Activated CD4-positive, alpha-beta memory T cell treated with anti-CD3 and anti-CD28 coated beads for 36 hours (primary cell): ENCODE measurements around the gene DAB2. TPM values are rescaled to one million over a fixed set of nuclear protein-coding genes. Genes with fewer than 3 reads are reported as not detected.

Source experiments
- CTCF ChIA-PET: fragments of 350-600 bp; sonication (Branson Sonifier 250); formaldehyde crosslinking; loops from one replicate; lab custom pipeline; 2021; ENCODE audit warnings: antibody characterized with exemption, inconsistent platforms; lab: Charles Lee
- POLR2A ChIA-PET: fragments of 350-600 bp; sonication (Branson Sonifier 250); formaldehyde crosslinking; loops from one replicate; lab custom pipeline; 2021; ENCODE audit warnings: antibody characterized with exemption; lab: Charles Lee
- DNase-seq: peaks from one replicate; pipeline ENCODE4 v3.0.0-alpha.2; 2020
- H3K27ac Mint-ChIP-seq: one replicate; pipeline ENCODE4 v1.8.0; 2021; ENCODE audit warnings: mixed read lengths
- H3K27me3 Mint-ChIP-seq: one replicate; pipeline ENCODE4 v1.8.0; 2021; ENCODE audit warnings: mixed read lengths
- H3K36me3 Mint-ChIP-seq: one replicate; pipeline ENCODE4 v1.8.0; 2021; ENCODE audit warnings: mixed read lengths
- H3K4me1 Mint-ChIP-seq: one replicate; pipeline ENCODE4 v1.8.0; 2021; ENCODE audit warnings: low read depth, mixed read lengths
- H3K4me3 Mint-ChIP-seq: one replicate; pipeline ENCODE4 v1.8.0; 2021; ENCODE audit warnings: mild to moderate bottlenecking, mixed read lengths
- H3K9me3 Mint-ChIP-seq: one replicate; pipeline ENCODE4 v1.8.0; 2021; ENCODE audit warnings: mixed read lengths
- intact Hi-C: fragments of 100-400 bp; cut with micrococcal nuclease; formaldehyde crosslinking; loops from one replicate; pipeline ENCODE4 v1.15.1; 2023
- total RNA-seq, 2 experiments: library from RNA; stranded (reverse); gene quantifications; one replicate each; pipeline ENCODE4 v1.2.3, GENCODE V29; 2021

Gene DAB2
- total RNA-seq = not detected

GRCh38 chr5:39424736-39425637 is at the start of gene DAB2:
Gene DAB2, minus strand, starts transcription at chr5:39424980. Its CDS starts 30,660 bp downstream, at chr5:39394320.
- DNase-seq = peak; percentile 50
- H3K4me3 Mint-ChIP-seq = peak within 1 kb of the TSS; percentile 72
- peaks cover 35% of the 10 kb centered on the region for H3K27me3 Mint-ChIP-seq
- H3K9me3 Mint-ChIP-seq = no peaks in the 10 kb centered on the region
- ChIA-PET CTCF (interaction anchor here (0.6 to 1.5 kb wide), 5 partner anchors 10 to 344 kb away, joined by 3 to 15 read pairs (median 3); no protein-coding TSS in a partner anchor), POLR2A (no interaction called here)
- H3K36me3 Mint-ChIP-seq = no peaks in the 10 kb centered on the region
- no peak within 1 kb of the TSS for H3K27ac Mint-ChIP-seq
- peaks cover 4% of the 10 kb centered on the region for H3K4me1 Mint-ChIP-seq
- intact Hi-C loops = no loop called here

- Mint-ChIP-seq H3K4me3 (no peak overlapping the region), H3K27me3 (peaks cover 7% of the 10 kb centered on the region), H3K4me1 (peaks cover 2% of the 10 kb centered on the region), H3K27ac (no peak overlapping the region), H3K9me3 (no peaks in the 10 kb centered on the region), H3K36me3 (no peaks in the 10 kb centered on the region)
- intact Hi-C loops = no loop called here
- POLR2A ChIA-PET = no interaction called here
- CTCF ChIA-PET = no interaction called here
- no peak for DNase-seq
These were observed 48.5 kb upstream of the DAB2 start for GRCh38 chr5:39473156-39473775.

GRCh38 chr5:39471836-39472508 is 47.2 kb upstream of the DAB2 start:
- peaks cover 2% of the 10 kb centered on the region for H3K4me1 Mint-ChIP-seq
- no peak for DNase-seq
- peaks cover 7% of the 10 kb centered on the region for H3K27me3 Mint-ChIP-seq
- ChIA-PET CTCF (no interaction called here), POLR2A (no interaction called here)
- intact Hi-C loops = no loop called here
- no peak overlapping the region for H3K27ac Mint-ChIP-seq
- H3K36me3 Mint-ChIP-seq = no peaks in the 10 kb centered on the region
- H3K9me3 Mint-ChIP-seq = no peaks in the 10 kb centered on the region
- H3K4me3 Mint-ChIP-seq = no peak overlapping the region

- H3K4me3 Mint-ChIP-seq = no peak overlapping the region
- POLR2A ChIA-PET = no interaction called here
- intact Hi-C loops = no loop called here
- CTCF ChIA-PET = no interaction called here
- no peaks in the 10 kb centered on the region for H3K9me3 Mint-ChIP-seq
- no peaks in the 10 kb centered on the region for H3K36me3 Mint-ChIP-seq
- H3K27me3 Mint-ChIP-seq = peaks cover 7% of the 10 kb centered on the region
- no peak overlapping the region for H3K27ac Mint-ChIP-seq
- peaks cover 2% of the 10 kb centered on the region for H3K4me1 Mint-ChIP-seq
- DNase-seq = no peak
These were observed 46.0 kb upstream of the DAB2 start for GRCh38 chr5:39470811-39471210.

- H3K9me3 Mint-ChIP-seq = no peaks in the 10 kb centered on the region
- no peaks in the 10 kb centered on the region for H3K36me3 Mint-ChIP-seq
- H3K4me3 Mint-ChIP-seq = no peak overlapping the region
- H3K27ac Mint-ChIP-seq = no peak overlapping the region
- H3K4me1 Mint-ChIP-seq = peaks cover 2% of the 10 kb centered on the region
- DNase-seq = no peak
- intact Hi-C loops = no loop called here
- ChIA-PET CTCF (no interaction called here), POLR2A (no interaction called here)
- H3K27me3 Mint-ChIP-seq = peaks cover 5% of the 10 kb centered on the region
These were observed 45.1 kb upstream of the DAB2 start for GRCh38 chr5:39469777-39470415.

GRCh38 chr5:39469176-39469575 is 44.4 kb upstream of the DAB2 start:
- ChIA-PET POLR2A (no interaction called here), CTCF (no interaction called here)
- Mint-ChIP-seq H3K4me1 (peaks cover 2% of the 10 kb centered on the region), H3K27ac (no peak overlapping the region), H3K9me3 (no peaks in the 10 kb centered on the region), H3K36me3 (no peaks in the 10 kb centered on the region), H3K27me3 (no peaks in the 10 kb centered on the region), H3K4me3 (no peak overlapping the region)
- no peak for DNase-seq
- intact Hi-C loops = no loop called here

GRCh38 chr5:39466846-39467245 is 42.1 kb upstream of the DAB2 start:
- H3K9me3 Mint-ChIP-seq = no peaks in the 10 kb centered on the region
- H3K4me1 Mint-ChIP-seq = no peaks in the 10 kb centered on the region
- no peak overlapping the region for H3K27ac Mint-ChIP-seq
- intact Hi-C loops = no loop called here
- H3K27me3 Mint-ChIP-seq = peaks cover 6% of the 10 kb centered on the region
- no peak for DNase-seq
- no peak overlapping the region for H3K4me3 Mint-ChIP-seq
- no peaks in the 10 kb centered on the region for H3K36me3 Mint-ChIP-seq
- POLR2A ChIA-PET = no interaction called here
- CTCF ChIA-PET = interaction anchor here (1.1 kb wide), 1 partner anchor 130 kb away, joined by 3 read pairs; no protein-coding TSS in a partner anchor

- H3K9me3 Mint-ChIP-seq = no peaks in the 10 kb centered on the region
- ChIA-PET CTCF (interaction anchor here (0.7 kb wide), 1 partner anchor 90 kb away, joined by 3 read pairs; no protein-coding TSS in a partner anchor), POLR2A (no interaction called here)
- no peaks in the 10 kb centered on the region for H3K4me1 Mint-ChIP-seq
- peaks cover 10% of the 10 kb centered on the region for H3K27me3 Mint-ChIP-seq
- no peaks in the 10 kb centered on the region for H3K36me3 Mint-ChIP-seq
- no peak for DNase-seq
- no peak overlapping the region for H3K27ac Mint-ChIP-seq
- intact Hi-C loops = no loop called here
- no peak overlapping the region for H3K4me3 Mint-ChIP-seq
These were observed 41.1 kb upstream of the DAB2 start for GRCh38 chr5:39465843-39466242.

- H3K9me3 Mint-ChIP-seq = no peaks in the 10 kb centered on the region
- intact Hi-C loops = no loop called here
- no peak overlapping the region for H3K27ac Mint-ChIP-seq
- CTCF ChIA-PET = interaction anchor here (0.7 kb wide), 1 partner anchor 89 kb away, joined by 3 read pairs; no protein-coding TSS in a partner anchor
- peaks cover 10% of the 10 kb centered on the region for H3K27me3 Mint-ChIP-seq
- POLR2A ChIA-PET = no interaction called here
- no peaks in the 10 kb centered on the region for H3K4me1 Mint-ChIP-seq
- H3K4me3 Mint-ChIP-seq = no peak overlapping the region
- no peaks in the 10 kb centered on the region for H3K36me3 Mint-ChIP-seq
- DNase-seq = no peak
These were observed 40.3 kb upstream of the DAB2 start for GRCh38 chr5:39465097-39465496.

GRCh38 chr5:39464088-39464487 is 39.3 kb upstream of the DAB2 start:
- CTCF ChIA-PET = no interaction called here

GRCh38 chr5:39462211-39462610 is 37.4 kb upstream of the DAB2 start:
- H3K27ac Mint-ChIP-seq = no peak overlapping the region
- no peak for DNase-seq
- H3K9me3 Mint-ChIP-seq = no peaks in the 10 kb centered on the region
- no peaks in the 10 kb centered on the region for H3K36me3 Mint-ChIP-seq
- H3K4me3 Mint-ChIP-seq = no peak overlapping the region
- peaks cover 18% of the 10 kb centered on the region for H3K27me3 Mint-ChIP-seq
- ChIA-PET CTCF (no interaction called here), POLR2A (no interaction called here)
- intact Hi-C loops = no loop called here
- no peaks in the 10 kb centered on the region for H3K4me1 Mint-ChIP-seq

More at GRCh38 chr5:39464088-39464487, 39.3 kb upstream of the DAB2 start:
- DNase-seq = no peak
- no peak overlapping the region for H3K4me3 Mint-ChIP-seq
- no peaks in the 10 kb centered on the region for H3K9me3 Mint-ChIP-seq
- no peaks in the 10 kb centered on the region for H3K36me3 Mint-ChIP-seq
- intact Hi-C loops = no loop called here
- peaks cover 10% of the 10 kb centered on the region for H3K27me3 Mint-ChIP-seq
- H3K27ac Mint-ChIP-seq = no peak overlapping the region
- POLR2A ChIA-PET = no interaction called here
- no peaks in the 10 kb centered on the region for H3K4me1 Mint-ChIP-seq
